GM15510 (cell line): ENCODE data around the gene CHST15.

Experiments
- POLR2A ChIP-seq: IDR thresholded peaks from 3 replicates; pipeline ENCODE4 v1.6.1; 2011; ENCODE audit warnings: borderline replicate concordance; ENCODE audit not compliant: insufficient read length; ENCODE audit errors: extremely low read depth

Gene CHST15

GRCh38 chr10:124116771-124117510, 23.5 kb upstream of the CHST15 start:
- TF ChIP-seq POLR2A: no peak

GRCh38 chr10:124114696-124115095, 21.3 kb upstream of the CHST15 start:
- no peak for TF ChIP-seq POLR2A

- TF ChIP-seq POLR2A: no peak
These were observed 19.6 kb upstream of the CHST15 start for GRCh38 chr10:124112891-124113580.

- no peak for TF ChIP-seq POLR2A
These were observed 17.5 kb upstream of the CHST15 start for GRCh38 chr10:124110882-124111281.

- no peak for TF ChIP-seq POLR2A
These were observed 15.9 kb upstream of the CHST15 start for GRCh38 chr10:124109261-124109660.

GRCh38 chr10:124107072-124107471, 13.7 kb upstream of the CHST15 start:
- TF ChIP-seq POLR2A: no peak

- TF ChIP-seq POLR2A: no peak
These were observed 13.0 kb upstream of the CHST15 start for GRCh38 chr10:124106241-124106879.

GRCh38 chr10:124105594-124105993, 12.2 kb upstream of the CHST15 start:
- TF ChIP-seq POLR2A: no peak

- no peak for TF ChIP-seq POLR2A
These were observed 11.6 kb upstream of the CHST15 start for GRCh38 chr10:124105045-124105444.

GRCh38 chr10:124104011-124104627, 10.7 kb upstream of the CHST15 start:
- no peak for TF ChIP-seq POLR2A

GRCh38 chr10:124101351-124101750, 8.0 kb upstream of the CHST15 start:
- TF ChIP-seq POLR2A: no peak

- no peak for TF ChIP-seq POLR2A
These were observed 6.7 kb upstream of the CHST15 start for GRCh38 chr10:124100124-124100523.

GRCh38 chr10:124099604-124100003, 6.2 kb upstream of the CHST15 start:
- no peak for TF ChIP-seq POLR2A

- TF ChIP-seq POLR2A: no peak
These were observed 5.2 kb upstream of the CHST15 start for GRCh38 chr10:124098575-124098974.

GRCh38 chr10:124097883-124098282, 4.5 kb upstream of the CHST15 start:
- no peak for TF ChIP-seq POLR2A

GRCh38 chr10:124096494-124096893, 3.1 kb upstream of the CHST15 start:
- no peak for TF ChIP-seq POLR2A

- no peak for TF ChIP-seq POLR2A
These were observed 1.7 kb upstream of the CHST15 start for GRCh38 chr10:124095096-124095495.
